Right lobe of liver (tissue), 4 donors: Measurements from ENCODE around the gene IFT43.

Experiments
- POLR2A ChIP-seq: fragments of 450-650 bp; IDR thresholded peaks from one replicate; pipeline ENCODE4 v1.6.1; 2017; ENCODE audit warnings: antibody characterized with exemption, mild to moderate bottlenecking
- TF ChIP-seq, protein P1 (sequence below), 4 donors: fragments of 200-600 bp in 3 of 4; fragments of 450-650 bp in 1 of 4; IDR thresholded peaks; one replicate each; pipeline versions ENCODE4 v1.5.1 to v1.8.0; 2016 to 2022; ENCODE audit warnings: antibody characterized with exemption in 4 of 4, mild to moderate bottlenecking in 2 of 4
- donor health status: DM: no; HTN: no; CAD: no.
- donor health status: DM: no; HTN: no; CAD: no.
- donor health status: DM: no; HTN: yes; CAD: no.

DNA sequence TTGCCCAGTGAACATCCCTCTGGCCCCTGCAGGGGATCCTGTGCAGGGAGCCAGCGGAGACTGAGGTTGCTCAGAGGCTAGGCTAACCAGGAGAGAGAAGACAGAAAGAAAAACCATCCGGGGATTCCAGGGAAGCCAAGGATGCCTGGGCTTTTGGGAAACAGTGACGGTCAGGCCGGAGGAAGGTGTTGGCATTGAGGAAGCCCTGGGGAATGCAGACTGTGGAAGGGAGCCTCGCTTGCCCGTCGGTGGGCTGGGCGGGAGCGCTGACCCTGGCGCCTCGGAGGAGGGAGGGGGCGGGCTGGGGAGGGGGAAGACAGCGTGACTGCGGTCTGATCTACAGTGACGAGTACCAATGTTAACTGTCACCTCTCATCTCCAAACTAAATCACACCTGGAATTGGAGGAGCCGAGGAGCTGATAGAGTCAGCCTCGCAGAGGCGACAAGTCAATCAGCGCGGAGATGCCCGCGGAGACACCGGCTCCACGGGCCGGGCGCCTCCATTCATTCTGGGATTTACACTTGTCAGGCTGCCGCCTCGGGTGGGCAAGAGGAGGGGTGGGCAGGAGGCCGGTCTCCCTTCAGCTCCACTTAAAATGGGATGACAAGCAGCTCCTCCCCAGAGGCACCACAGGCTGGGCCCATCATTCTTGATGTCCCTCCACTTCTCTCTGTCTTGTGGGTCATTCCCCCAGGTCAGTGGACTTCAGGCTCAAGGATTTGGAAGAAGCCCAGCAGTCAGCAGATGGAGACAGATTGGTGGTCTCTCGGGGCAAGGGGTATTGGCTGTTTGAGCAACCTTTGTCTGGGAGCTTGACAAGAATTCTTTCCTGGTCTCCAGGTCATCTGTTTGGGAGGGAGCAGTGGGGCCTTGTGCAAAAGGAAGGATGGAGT lies 145.8 kb downstream of the IFT43 start:
- TF ChIP-seq, protein P1, sequence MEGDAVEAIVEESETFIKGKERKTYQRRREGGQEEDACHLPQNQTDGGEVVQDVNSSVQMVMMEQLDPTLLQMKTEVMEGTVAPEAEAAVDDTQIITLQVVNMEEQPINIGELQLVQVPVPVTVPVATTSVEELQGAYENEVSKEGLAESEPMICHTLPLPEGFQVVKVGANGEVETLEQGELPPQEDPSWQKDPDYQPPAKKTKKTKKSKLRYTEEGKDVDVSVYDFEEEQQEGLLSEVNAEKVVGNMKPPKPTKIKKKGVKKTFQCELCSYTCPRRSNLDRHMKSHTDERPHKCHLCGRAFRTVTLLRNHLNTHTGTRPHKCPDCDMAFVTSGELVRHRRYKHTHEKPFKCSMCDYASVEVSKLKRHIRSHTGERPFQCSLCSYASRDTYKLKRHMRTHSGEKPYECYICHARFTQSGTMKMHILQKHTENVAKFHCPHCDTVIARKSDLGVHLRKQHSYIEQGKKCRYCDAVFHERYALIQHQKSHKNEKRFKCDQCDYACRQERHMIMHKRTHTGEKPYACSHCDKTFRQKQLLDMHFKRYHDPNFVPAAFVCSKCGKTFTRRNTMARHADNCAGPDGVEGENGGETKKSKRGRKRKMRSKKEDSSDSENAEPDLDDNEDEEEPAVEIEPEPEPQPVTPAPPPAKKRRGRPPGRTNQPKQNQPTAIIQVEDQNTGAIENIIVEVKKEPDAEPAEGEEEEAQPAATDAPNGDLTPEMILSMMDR (IDR thresholded peaks at IDR 0.05): no peak
- no peak for TF ChIP-seq POLR2A
